GM19035 (cell line): Measurements from ENCODE around the gene ARMH3.

Experiments used
- ATAC-seq: cut with Tn5 transposase; IDR thresholded peaks from one replicate; pipeline ENCODE4 v1.9.1; 2021; ENCODE audit not compliant: unreplicated experiment

The ARMH3 gene

DNA sequence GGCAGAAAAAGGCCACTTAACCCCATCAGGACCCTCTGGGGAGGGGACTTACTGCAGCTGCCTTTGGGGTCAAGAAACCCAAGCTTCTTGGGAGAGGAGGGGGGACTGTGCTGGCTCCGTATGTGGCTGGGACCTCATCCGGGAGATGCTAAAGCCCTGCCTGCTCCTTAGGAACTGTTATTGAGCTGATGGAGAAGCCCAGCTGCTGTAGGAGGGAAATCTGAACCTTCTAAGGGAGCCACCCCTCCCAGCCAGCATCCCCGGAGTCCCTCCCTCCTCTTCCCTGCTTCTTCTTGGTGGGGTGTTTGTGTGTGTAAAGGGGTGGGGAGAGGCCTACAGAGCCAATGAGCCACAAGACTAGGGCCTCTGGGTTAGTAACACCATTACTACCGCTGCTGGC, 220.6 kb downstream of the ARMH3 start:
- ATAC-seq: no peak

DNA sequence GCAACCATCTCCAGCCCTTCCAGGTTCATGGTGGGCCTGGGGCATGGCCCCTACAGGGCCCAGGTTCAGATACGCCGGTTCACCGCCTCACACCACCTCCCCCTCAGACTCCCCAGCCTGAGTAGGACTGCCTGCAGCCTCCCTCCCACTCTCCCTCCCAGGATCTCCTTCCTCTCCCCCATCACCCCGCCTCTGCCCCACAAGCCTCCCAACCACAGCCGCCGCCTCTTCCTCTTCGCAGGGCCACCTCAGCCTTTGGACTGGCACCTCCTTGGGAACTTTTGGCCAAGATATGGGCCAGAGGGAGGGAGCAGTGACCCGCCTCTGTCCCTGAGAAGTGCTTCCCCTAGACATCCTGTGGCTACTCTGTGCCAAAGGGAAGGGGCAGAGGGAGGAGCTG, 221.6 kb downstream of the ARMH3 start:
- ATAC-seq: no peak

DNA sequence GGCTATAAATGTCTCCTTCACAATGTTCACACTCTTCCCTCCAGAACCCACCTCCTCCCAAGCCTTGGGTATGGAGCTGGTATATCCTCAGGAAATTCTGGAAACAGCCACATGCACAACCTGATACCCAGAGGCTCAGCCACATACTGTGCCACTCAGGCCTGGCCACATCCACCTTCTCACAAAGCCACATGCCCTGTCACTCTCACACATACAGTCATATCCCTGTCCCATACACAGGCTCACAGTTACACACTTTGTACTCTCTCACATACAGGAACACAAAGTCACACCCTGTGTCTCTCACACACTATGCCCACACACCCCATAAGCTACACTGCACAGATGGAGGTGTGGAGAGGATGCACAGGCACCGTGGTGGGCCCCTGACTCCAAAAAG, 222.5 kb downstream of the ARMH3 start:
- no peak for ATAC-seq

DNA sequence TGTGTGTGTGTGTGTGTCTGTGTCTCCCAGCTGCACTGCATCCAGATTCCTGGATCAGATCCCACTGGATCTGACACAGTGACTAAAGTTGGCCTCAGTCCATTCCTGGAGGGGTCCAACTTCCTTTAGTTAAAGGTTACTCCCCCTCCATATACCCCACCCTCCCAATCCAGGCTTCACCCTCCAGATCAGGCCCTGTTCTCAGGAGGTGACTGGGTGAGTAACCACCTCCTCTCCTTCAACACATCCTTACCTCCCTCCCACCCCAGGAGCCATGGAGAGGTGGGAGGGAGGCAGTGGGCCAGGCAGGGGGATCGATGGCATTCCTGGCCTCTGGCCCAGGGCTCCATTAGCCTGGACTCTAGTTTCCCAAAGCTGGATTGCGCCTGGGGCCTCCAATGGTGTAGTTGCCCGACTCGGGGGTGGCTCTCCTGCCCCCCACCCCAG, 223.6 kb downstream of the ARMH3 start:
- ATAC-seq: no peak

DNA sequence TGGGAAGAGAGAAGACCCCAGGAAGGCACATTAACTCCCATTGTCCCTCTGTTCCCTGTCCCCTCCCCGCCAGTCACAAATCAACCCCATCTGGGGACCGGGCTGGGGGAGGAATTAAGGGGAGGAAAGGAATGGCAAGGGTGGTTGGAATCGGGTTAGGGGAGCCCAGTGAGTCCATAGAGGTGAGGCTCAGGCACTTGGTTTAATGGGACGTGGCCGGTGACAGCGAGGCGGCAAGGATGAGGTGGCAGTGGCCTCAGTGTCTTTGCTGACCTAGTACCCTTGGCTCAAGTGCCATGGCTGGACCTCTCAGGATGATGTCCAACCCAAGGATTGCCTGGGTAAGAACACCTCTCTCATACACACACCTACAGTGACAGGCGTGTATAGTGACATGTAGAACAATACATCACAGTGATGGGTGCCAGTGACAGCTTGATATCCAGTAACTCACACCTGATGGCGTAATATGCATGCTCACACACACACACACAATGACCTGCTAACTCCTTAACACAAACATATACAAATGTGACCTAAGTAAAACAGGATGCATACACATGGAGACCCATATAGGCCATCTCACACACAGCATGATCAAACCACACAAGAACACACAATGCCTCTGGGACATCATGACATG, 224.7 kb downstream of the ARMH3 start:
- peak; percentile 0 for ATAC-seq

DNA sequence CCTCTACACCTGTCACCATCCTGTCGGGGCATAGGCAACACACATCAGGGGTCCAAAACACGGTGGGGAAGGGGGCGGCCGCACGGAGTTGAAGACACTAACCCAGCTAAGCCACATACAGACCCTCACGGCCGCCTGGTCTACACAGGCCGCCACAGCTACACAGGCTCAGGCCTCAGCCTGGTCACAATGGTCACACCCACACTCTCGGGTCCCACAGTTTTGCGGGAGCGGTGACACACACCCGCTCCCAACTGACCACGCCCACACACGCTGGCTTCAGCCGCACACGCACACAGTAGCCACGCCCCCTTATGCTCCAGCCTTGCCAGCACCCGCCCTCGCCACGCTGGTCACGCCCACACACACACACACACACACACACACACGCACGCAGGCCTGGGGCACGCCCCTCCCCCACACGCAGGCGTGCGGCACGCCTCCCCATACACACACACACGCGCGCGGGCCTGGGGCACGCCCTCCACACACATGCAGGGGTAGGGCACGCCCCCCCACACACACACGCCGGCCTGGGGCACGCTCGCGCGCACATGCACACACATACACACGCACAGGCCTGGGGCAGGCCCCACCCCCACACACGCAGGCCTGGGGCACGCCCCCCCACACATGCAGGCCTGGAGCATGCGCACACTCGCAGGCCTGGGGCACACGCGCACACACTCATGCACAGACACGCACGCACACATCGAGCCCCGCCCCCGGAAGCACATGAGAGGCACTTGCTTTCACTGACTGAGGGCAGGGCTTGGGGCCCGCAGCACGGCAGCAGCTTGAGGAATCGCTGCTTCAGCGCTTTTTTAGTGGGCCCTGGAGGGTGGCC, 225.4 kb downstream of the ARMH3 start:
- peak; percentile 64 for ATAC-seq

DNA sequence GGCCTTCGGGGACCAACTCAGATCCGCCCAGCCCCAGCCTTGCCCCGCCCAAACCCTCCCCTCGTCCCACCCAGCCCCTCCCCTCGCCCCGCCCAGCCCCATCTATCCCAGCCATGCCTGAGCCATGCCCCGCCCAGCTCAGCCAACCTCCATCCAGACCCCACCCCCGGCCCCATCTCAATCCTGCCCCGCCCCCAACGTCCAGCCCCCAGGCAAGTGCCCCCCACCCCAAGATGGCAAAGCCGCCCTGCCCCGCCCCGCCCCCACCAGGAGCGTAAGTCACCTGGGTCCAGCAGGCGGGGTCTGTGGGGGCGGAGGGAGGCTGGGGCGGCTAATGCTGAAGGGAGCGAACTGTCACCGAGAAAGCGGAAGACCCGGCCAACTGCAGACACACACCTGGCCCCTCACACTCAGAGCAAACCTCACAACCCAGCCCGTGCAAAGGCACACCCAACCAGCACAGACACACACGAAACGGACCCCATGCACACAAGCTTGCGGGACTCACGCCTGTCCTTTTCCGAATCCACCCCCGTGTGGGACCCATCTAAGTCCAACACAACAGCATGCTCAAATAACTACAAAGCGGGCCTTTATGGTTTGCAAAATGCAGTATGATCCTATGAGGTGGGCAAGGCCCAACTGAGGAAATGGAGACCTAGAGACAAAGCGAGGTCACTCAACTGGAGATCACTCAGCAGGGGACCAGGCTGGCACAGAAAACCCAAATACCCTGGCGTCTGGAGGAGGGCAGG, 226.2 kb downstream of the ARMH3 start:
- peak; percentile 12 for ATAC-seq

GRCh38 chr10:101828766-101829551, 227.0 kb downstream of the ARMH3 start:
- no peak for ATAC-seq

DNA sequence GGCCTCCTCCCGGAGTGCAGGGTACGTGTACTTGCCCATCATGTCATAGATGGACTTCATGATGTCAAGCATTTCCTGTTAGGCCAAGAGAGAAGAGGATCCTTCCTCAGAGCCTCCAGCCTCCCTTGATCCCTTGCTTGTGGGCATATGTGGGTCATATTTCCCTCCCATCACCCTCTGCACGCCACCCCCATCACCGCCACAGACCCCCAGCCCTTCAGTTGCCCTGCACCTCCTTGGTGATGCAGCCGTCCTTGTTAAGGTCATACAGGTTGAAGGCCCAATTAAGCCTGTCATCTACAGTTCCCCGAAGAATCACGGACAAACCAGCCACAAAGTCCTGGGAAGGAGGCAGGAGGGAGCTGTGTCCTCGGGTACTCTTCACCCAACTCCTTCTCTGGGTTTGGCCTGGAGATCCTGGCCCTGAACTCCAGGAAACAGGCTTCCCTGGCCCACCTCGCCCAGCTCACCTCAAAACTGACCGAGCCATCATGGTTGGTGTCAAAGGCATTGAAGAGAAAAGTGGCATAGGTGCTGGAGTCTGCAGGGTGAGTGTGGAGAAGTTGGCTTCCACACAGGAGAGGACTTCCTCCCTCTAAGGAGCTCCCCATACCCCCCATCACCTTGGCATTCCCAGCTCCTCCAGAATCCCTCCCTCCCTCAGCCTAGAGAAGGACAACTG, 227.9 kb downstream of the ARMH3 start:
- no peak for ATAC-seq

DNA sequence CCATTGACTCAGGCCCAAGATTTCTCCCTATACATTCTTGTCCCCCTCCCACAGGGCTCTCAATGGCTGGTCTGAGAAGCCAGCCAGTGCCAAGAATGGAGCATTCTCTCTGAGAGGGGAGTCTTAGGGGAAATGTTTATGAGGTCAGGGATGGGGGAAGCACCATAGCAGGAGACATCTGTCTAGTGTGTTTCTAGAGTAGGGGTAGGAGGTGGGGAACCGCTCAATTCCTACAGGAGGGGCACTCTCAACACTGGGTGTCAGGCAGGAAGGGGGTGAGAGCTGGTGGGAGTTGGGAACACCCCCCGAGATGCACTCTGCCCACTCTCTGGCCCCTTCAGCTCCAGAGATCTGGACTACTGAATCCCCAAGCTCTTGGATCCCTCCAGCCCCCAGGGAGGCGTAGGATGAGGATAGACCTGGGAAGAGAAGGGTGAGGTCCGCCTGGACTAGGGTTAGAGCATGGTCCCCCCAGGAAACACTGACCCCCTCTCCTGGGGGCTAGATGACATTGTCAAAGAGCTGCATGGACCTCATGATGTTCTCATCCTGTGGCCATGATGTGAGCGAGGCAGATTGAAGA, 229.0 kb downstream of the ARMH3 start:
- no peak for ATAC-seq

DNA sequence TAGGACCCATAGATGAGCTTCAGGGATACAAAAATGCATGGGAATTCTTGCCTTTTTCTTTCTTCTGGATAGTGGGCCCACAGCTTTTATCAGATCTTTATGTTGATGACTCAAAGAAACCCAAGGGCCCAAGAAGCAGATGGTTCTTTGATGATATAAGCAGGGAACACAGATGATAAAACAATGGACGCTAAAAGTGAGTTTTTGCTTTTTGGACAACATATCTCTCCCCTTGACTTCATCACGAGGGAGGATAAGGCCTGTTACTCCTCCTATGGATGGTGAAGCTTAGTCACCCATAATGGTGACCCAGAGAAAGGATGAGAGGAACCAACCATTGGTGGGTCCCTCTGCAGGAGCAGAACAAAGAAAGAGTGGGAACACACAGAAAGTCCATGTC, 231.2 kb downstream of the ARMH3 start:
- ATAC-seq: no peak

DNA sequence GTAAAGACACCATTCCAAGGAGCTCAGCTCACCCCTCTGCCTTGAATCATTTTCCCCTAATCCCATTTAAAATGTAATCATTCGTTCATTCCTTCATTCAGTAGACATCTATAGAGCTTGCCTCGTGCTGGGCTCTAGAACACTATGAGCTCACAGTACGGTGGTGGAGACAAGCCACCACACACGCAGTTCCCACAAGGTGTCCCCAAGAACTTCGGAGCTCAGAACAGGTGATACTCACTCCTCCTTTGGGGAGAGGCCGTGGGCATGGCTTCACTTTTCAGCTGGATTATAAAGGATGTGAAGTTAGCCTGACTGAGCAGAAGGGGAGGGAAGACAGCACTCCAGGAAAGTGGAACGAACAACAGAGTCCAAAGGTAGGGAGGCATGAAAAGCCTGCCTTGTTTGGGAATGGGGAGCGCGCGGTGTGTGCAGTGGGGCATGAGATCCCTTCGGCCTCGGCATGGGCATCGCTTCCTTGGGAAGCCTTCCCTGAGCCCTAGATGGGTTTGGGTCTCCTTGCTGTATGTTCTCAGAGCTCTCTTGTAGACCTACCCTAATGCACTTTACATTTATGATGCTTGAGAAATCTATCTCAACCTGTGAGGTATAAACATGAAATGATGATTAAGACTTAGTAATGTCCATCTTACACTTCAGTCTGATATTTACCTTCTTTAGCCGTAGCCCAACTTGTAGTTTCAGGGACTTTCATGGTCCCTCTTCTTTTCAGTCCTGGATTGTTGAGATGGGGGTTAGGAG, 236.9 kb downstream of the ARMH3 start:
- ATAC-seq: peak; percentile 16

GRCh38 chr10:101818119-101818871, 237.7 kb downstream of the ARMH3 start, which contains the start of gene OGA:
TSS of gene OGA (minus strand) at chr10:101818444. CDS start at chr10:101818022, 422 bp downstream.
- ATAC-seq: peak; percentile 82

DNA sequence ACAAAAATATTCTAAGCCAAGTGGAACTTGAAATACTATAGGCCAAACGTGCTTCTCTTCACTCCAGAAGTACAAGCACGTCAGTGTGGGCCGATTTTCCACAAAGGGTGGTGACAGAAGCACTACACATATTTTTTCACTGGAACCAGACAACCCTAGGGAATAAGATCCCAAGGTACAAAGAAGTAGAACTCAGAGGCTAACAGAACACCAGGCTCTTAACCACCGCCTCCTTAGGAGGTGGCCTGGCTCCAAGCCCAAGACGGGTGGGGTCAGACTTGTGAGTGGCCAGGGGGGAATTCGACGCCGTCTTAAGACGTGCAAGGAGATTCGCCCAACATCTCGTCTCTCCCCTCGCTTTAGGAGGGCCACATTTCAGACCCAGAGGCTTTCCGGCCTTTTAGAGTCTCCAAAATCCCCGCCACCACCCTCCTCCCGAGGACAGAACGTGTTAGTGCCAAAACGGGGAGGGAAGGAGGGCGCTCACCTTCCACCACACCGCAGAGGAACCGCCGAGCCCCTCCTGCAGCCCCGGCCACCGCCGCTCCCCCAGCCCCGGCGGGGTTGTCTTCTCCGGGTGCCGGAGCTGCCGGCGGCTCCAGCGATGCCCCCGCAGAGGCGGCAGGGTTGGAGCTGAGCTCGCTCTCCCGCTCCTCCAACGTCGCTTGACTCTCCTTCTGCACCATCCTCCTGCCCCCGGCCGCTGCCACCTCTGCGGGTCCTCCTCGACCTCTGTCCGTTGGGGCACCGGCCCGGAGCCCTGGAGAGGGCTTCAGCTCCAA, 238.4 kb downstream of the ARMH3 start:
- peak; percentile 1 for ATAC-seq

DNA sequence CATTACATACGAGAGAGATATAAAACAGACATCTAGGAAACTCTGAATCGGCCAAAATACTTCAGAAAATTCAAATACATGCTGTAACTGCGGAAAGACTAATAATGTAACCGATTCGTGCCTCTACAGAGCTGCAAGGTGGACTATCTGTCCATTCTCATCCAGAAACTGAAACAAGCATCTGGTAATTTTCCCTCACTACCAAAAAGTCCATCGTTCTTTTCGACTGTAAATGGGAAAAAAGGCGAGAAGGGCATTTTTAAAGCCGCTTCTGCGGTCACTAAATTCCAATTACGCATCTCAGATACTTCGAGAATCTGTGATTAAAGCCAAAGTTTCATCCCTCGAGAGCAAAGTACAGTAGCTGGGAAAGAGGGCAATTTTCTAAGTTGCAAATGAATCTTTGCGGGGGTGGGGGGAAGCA, 239.0 kb downstream of the ARMH3 start:
- no peak for ATAC-seq

DNA sequence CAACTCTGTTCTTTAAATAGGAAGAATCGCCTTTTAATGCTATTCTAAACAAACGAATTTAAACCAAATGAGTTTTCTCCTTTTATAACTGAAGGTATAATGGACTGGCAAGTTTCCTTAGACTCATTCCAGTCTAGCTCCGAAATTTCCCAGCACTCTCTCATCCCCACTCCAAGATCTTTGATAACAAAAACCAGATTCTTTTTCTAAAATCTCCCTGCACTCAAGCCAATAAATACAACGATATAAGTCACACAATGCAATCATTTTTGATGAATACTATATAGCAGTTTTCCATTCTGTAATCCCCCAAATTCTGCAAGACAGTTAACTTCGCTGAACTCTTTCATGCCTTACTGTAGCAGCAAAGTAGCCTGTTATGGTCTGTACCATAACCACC, 239.6 kb downstream of the ARMH3 start:
- ATAC-seq: no peak

- no peak for ATAC-seq
Measured at GRCh38 chr10:101814466-101815071, 241.4 kb downstream of the ARMH3 start.
